Memory B cell (primary cell): Measurements from ENCODE around the gene C12orf56.
"Not testable (repeated sequence)": the region's sequence is repeated elsewhere in the genome, so short reads cannot be mapped to it uniquely, and the experiment has no call there.

Experiments used
- ATAC-seq: fragments of 150-1000 bp; cut with Tn5 transposase; 2 replicates; pipeline ENCODE4 v1.10.0; 2021; ENCODE audit warnings: low read depth, mild to moderate bottlenecking, moderate library complexity
- DNase-seq, 2 donors: peaks; one replicate each; pipeline ENCODE4 v3.0.0; 2022; ENCODE audit warnings: low spot score in 2 of 2
- H3K27ac Mint-ChIP-seq: one replicate; pipeline ENCODE4 v1.8.0; 2022; ENCODE audit warnings: mild to moderate bottlenecking, moderate library complexity, mixed read lengths
- H3K27me3 Mint-ChIP-seq: one replicate; pipeline ENCODE4 v1.8.0; 2022; ENCODE audit warnings: mixed read lengths
- H3K36me3 Mint-ChIP-seq: one replicate; pipeline ENCODE4 v1.8.0; 2022; ENCODE audit warnings: mild to moderate bottlenecking, mixed read lengths
- H3K4me1 Mint-ChIP-seq: one replicate; pipeline ENCODE4 v1.8.0; 2022; ENCODE audit warnings: mixed read lengths
- H3K4me3 Mint-ChIP-seq: one replicate; pipeline ENCODE4 v1.8.0; 2022; ENCODE audit warnings: mild to moderate bottlenecking, moderate library complexity, mixed read lengths
- H3K9me3 Mint-ChIP-seq: one replicate; pipeline ENCODE4 v1.8.0; 2022; ENCODE audit warnings: mixed read lengths

The C12orf56 gene

DNA sequence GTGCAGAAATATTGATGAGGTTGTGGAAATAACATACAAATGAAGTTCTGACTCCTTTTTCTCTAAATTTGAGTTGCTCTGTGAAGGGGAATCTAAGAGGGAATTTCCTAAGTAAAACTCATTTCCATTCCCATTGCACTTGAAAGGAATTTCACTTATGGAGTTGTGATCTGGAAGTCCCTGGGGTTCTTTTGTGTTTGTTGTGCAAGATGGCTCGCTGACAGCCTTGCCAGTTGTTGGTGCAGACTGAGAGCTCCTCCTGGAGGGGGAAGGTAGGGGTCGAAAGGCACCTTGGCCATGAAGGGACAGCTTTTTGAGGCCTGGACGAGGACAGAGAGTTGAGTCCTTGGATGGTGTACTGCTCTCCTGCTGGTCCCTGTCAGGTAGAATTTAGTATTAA is 72.0 kb downstream of the C12orf56 start:
- Mint-ChIP-seq H3K4me3 (no peak overlapping the region), H3K4me1 (no peaks in the 10 kb centered on the region), H3K9me3 (peaks cover 5% of the 10 kb centered on the region), H3K27ac (no peak overlapping the region), H3K27me3 (peaks cover 4% of the 10 kb centered on the region), H3K36me3 (peaks cover 4% of the 10 kb centered on the region)
- no peak for DNase-seq
- ATAC-seq: no peak

DNA sequence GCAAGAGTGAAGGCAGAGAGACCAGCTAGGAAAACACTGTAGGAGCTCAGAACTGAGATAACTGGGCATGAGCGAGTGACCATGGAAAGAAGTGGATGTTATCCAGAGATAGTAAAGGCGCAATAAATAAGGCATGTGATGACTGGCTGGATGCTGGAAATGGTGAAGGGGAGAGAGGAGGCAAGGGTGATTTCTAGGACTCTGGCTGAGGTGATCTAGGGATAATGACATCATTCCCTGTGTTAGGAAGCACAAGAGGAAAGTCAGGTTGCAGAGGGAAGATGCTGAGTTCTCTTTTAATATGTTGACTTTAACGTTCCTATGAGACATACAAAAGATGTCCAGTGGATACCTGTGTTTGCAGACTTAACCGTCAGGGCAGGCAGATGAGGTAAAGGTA is 78.7 kb downstream of the C12orf56 start:
- DNase-seq (no peak), ATAC-seq (no peak)
- Mint-ChIP-seq H3K27ac (no peak overlapping the region), H3K9me3 (no peaks in the 10 kb centered on the region), H3K36me3 (no peaks in the 10 kb centered on the region), H3K27me3 (no peaks in the 10 kb centered on the region), H3K4me3 (no peak overlapping the region), H3K4me1 (no peaks in the 10 kb centered on the region)

DNA sequence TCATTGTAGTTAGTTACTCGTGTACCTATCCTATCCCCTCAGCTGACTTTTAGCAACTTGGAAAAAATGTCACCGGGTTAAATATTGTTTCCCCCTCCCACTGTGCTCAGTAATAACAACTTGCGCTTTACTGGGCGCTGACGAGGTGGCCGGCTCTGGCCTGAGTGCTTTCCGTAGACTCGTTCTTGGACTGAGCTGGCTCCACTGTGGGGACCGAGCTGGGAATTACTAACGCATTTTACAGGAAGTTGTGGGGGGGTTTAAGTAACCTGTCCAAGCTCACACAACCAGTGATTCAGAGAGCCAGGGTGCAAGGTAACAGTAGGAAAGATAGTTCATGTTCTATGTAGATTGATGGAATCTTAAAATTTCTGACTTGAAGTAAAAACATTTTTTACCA is 86.0 kb downstream of the C12orf56 start:
- H3K4me1 Mint-ChIP-seq: no peaks in the 10 kb centered on the region
- ATAC-seq (no peak), DNase-seq (no peak)
- H3K27me3 Mint-ChIP-seq: peaks cover 6% of the 10 kb centered on the region
- no peaks in the 10 kb centered on the region for H3K9me3 Mint-ChIP-seq
- H3K27ac Mint-ChIP-seq: no peak overlapping the region
- no peaks in the 10 kb centered on the region for H3K36me3 Mint-ChIP-seq
- no peak overlapping the region for H3K4me3 Mint-ChIP-seq

DNA sequence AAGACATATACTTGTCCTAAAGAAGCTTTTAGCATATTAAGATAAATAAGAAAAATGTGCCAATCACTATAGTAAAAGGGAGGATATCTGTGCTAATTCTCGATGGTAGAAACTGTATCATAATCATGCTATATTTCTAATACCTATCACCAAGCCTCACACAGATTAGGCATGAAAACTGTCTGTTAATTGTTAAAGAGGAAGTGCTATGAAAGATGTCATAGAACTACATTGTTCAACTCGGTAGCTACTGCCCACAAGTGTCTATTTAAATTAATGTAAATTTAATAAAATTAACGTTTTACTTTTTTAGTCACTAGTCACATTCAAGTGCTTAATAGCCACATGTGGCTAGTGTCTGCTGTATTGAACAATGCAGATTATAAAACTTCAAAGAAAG is 90.9 kb downstream of the C12orf56 start:
- Mint-ChIP-seq H3K27ac (no peak overlapping the region), H3K4me3 (no peak overlapping the region), H3K36me3 (no peaks in the 10 kb centered on the region), H3K27me3 (peaks cover 11% of the 10 kb centered on the region), H3K4me1 (no peaks in the 10 kb centered on the region), H3K9me3 (peaks cover 1% of the 10 kb centered on the region)
- no peak for DNase-seq
- no peak for ATAC-seq

DNA sequence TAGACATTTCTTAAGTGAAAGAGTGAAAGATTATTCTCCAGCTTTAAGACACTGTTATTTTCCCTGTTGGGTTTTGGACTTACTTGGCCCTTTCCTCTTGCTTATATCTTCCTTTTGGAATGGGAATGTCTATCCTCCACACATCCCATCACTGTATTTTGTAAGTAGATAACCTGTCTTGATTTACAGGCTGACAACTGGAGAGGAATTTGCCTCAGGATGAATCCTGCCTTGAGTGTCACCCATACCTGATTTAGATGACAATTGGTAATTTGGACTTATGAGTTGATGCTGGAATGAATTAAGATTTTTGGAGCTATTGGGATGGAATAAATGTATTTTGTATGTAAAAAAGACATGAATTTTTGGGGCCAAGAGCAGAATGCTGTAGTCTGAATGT is 94.3 kb downstream of the C12orf56 start:
- Mint-ChIP-seq H3K27ac (no peak overlapping the region), H3K4me3 (no peak overlapping the region), H3K9me3 (peaks cover 1% of the 10 kb centered on the region), H3K27me3 (peaks cover 8% of the 10 kb centered on the region), H3K36me3 (no peaks in the 10 kb centered on the region), H3K4me1 (no peaks in the 10 kb centered on the region)
- DNase-seq (no peak), ATAC-seq (no peak)

DNA sequence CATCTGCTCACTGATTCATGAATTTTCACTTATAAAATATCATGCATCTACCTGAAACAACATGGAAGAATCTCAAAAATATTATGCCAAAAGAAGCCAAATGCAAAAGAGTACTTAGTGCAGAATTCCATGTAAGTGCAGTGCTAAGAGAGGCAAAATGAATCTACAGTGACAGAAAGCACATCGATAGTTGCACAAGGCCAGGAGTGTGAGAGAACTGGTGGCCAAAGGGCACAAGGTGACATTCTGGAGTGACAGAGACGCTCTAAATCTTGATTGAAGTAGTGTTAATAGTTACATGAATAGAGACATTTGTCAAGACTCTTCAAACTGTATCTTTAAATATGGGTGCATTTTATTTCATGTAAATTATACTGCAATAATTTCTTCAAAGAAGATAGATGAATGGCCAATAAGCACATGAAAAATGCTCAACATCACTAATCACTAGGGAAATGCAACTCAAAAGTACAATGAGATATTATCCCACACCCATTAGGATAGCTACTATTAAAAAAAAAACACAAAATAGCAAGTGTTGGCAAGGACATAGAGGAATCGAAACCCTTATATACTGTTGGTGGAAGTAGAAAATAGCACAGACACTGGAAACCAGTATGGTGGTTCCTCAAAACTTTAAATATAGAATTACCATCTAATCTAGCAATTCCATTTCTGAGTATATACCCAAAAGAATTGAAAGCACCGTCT is 96.7 kb downstream of the C12orf56 start:
- no peak overlapping the region for H3K27ac Mint-ChIP-seq
- no peak overlapping the region for H3K4me3 Mint-ChIP-seq
- peaks cover 3% of the 10 kb centered on the region for H3K27me3 Mint-ChIP-seq
- DNase-seq (no peak), ATAC-seq (no peak)
- no peaks in the 10 kb centered on the region for H3K4me1 Mint-ChIP-seq
- H3K9me3 Mint-ChIP-seq: peaks cover 1% of the 10 kb centered on the region
- no peaks in the 10 kb centered on the region for H3K36me3 Mint-ChIP-seq

DNA sequence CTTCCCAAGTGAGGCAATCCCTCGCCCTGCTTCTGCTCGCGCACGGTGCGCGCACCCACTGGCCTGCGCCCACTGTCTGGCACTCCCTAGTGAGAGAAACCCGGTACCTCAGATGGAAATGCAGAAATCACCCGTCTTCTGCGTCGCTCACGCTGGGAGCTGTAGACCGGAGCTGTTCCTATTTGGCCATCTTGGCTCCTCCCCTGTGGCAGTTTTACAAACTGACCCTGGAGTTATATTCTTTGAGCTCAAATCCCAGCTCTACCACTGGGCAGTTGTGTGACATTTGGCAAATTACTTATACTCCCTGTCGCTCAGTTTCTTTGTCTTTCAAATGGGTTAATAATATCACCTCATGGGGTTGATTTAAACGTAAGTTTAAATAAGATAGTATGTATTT is 97.4 kb downstream of the C12orf56 start:
- not testable (repeated sequence) for H3K27me3 Mint-ChIP-seq, H3K36me3 Mint-ChIP-seq, H3K4me3 Mint-ChIP-seq, H3K27ac Mint-ChIP-seq, H3K4me1 Mint-ChIP-seq, ATAC-seq, DNase-seq, H3K9me3 Mint-ChIP-seq

DNA sequence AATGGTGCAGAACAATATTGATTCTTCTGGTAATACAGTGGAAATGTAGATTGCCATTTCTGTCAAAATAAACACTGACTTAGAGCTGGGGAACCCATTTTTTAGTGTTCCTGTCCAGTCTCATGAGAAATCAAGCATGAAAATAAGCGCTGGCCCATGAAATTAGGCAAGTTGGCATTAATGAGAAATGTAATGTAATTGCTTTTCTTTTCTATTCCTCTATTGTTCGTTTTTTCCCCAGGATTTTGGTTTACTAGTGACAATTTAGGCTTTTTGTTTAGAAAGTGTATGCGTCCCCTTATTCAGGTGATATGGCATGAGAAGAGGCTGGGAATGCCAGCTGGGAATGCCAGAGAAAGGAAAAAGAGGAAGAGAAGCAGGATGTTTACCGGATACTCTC is 104.0 kb downstream of the C12orf56 start:
- Mint-ChIP-seq H3K4me1 (no peaks in the 10 kb centered on the region), H3K4me3 (no peak overlapping the region), H3K27me3 (no peaks in the 10 kb centered on the region), H3K9me3 (no peaks in the 10 kb centered on the region), H3K36me3 (no peaks in the 10 kb centered on the region), H3K27ac (no peak overlapping the region)
- ATAC-seq (no peak), DNase-seq (no peak)

DNA sequence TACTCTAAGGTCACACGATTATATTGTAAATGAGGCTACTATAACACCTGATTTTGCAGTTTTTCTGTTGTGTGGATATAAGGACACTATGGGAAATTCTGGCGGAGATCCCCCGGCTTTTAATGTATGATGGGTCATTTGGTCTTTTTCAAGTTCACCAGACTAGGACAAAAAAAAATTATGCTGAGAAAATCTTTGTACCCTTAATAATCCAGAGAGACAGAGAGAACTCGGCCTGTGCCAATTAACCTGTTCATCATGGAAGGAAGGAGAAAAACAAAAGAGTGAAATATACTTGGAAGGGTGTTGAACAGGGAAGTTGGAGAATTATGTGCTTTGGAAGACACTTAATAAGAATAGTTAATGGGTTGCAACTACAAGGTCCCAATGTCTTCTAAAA is 106.3 kb downstream of the C12orf56 start:
- Mint-ChIP-seq H3K4me1 (no peaks in the 10 kb centered on the region), H3K4me3 (no peak overlapping the region), H3K9me3 (no peaks in the 10 kb centered on the region), H3K36me3 (no peaks in the 10 kb centered on the region), H3K27me3 (no peaks in the 10 kb centered on the region), H3K27ac (no peak overlapping the region)
- DNase-seq (no peak), ATAC-seq (no peak)

DNA sequence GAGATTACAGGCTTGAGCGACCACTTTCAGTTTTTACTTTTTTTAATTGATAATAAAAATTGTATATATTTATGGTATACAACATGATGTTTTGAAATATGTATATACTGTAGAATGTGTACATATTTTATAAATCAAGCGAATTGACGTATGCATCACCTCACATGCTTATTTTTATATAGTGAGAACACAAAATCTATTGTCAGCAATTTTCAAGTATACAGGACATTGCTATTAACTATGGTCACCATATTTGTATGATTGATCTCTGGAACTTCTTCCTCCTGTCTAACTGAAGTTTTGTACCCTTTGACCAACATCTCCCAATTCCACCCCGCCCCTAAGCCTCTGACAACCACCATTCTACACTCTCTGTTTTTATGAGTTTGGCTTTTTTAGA is 112.1 kb downstream of the C12orf56 start:
- no peak overlapping the region for H3K4me3 Mint-ChIP-seq
- ATAC-seq (no peak), DNase-seq (no peak)
- no peaks in the 10 kb centered on the region for H3K36me3 Mint-ChIP-seq
- no peaks in the 10 kb centered on the region for H3K4me1 Mint-ChIP-seq
- H3K27me3 Mint-ChIP-seq: peaks cover 2% of the 10 kb centered on the region
- H3K9me3 Mint-ChIP-seq: peaks cover 3% of the 10 kb centered on the region
- no peak overlapping the region for H3K27ac Mint-ChIP-seq

DNA sequence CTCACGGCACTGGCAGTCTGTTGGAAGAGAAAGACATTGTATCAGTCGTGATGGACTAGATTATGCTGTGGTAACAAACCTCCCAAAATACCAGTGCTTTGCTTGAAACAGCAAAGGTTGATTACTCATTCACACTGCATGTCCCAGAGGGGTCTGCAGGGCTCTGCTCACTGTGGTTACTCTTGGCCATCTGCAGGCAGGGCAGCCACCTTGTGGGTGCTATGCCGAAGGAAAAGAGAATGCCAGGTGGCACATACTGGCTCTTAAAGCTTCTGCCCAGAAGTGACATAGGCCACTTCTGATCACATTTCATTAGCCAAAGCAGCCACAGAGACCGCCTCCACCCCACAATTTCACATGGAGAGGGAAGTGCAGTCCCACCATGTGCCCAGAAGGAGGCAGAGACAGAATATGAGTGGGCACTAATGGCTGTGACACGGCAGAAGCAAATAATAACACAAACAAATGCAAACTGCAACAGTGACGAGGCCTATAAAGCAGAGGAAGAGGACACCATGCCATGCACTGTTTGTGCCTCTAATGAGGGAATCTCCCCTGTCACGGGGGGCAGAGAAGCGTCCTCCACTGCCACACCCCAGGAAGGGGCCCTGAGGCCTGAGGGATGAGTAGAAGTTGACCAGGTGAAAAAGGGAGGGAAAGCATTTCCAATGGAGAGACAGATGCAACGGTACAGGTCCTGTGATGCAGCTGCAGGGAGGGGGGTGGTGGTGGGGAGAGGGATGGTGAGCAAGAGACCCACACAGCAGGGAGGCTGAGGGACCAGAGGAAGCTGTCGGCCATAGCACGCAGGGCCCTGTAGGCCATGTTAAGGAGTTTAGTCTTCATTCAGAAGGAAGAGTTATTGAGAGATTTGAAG is 116.8 kb downstream of the C12orf56 start:
- peaks cover 2% of the 10 kb centered on the region for H3K9me3 Mint-ChIP-seq
- H3K27me3 Mint-ChIP-seq: peaks cover 2% of the 10 kb centered on the region
- no peak overlapping the region for H3K4me3 Mint-ChIP-seq
- H3K27ac Mint-ChIP-seq: no peak overlapping the region
- no peaks in the 10 kb centered on the region for H3K4me1 Mint-ChIP-seq
- no peak for DNase-seq
- no peaks in the 10 kb centered on the region for H3K36me3 Mint-ChIP-seq
- ATAC-seq: no peak

DNA sequence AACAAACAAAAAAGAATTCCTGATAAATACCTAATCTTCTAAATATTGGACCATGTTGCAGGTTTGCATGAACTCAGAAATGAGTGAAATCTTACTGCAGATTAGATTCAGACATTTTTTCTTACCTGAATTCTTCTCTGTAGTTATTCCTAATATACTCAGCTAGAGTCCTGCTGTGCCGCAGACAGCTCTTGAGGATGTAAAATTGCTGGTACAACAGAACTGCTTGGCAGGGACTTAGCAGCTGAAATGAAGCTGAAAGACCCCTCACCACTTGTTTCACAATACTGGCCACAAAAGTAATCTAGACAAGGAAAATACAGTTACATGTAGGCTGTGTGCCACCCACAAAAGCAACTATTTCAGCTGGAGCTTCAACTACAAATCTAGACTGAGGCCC is 120.1 kb downstream of the C12orf56 start:
- no peak overlapping the region for H3K27ac Mint-ChIP-seq
- H3K4me3 Mint-ChIP-seq: no peak overlapping the region
- no peak for ATAC-seq
- H3K36me3 Mint-ChIP-seq: no peaks in the 10 kb centered on the region
- no peaks in the 10 kb centered on the region for H3K4me1 Mint-ChIP-seq
- H3K27me3 Mint-ChIP-seq: peaks cover 5% of the 10 kb centered on the region
- no peaks in the 10 kb centered on the region for H3K9me3 Mint-ChIP-seq
- no peak for DNase-seq

DNA sequence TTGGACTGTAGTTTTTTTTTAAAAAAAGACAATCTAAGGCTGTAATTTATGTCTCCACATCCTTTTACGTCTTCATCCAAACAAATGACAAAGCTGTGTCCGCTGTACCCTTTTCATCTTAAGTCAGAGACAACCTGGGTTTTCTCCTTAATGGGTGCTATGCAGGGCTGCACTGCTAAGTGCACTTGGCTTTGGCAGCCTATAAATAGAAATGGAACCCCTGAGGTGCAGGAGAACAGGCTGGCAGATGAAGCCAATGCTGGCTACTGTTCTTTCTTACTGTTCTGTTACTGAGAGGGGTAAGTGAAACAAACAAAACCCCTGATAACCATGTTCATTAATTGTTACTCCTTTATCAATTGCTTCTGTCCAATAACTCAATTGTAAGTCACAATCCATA is 121.4 kb downstream of the C12orf56 start:
- Mint-ChIP-seq H3K9me3 (no peaks in the 10 kb centered on the region), H3K27ac (no peak overlapping the region), H3K27me3 (peaks cover 6% of the 10 kb centered on the region), H3K4me1 (no peaks in the 10 kb centered on the region), H3K36me3 (no peaks in the 10 kb centered on the region), H3K4me3 (no peak overlapping the region)
- ATAC-seq (no peak), DNase-seq (no peak)

DNA sequence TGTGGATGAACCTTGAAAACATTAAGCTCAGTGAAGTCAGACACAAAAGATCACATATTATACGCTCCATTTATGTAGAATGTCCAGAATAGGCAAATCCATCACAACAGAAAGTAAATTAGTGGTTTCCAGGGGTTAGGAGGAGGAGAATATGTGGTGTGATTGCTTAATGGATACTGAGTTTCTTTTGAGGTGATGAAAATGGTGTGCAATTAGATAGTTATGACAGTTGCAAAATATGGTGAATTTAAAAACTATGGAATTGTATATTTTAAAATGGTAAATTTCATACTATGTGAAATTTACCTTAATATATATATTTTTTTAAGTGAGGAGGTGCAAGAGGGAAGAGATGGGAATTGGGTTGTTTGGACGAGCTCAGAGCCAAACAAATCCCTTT is 122.1 kb downstream of the C12orf56 start:
- ATAC-seq (no peak), DNase-seq (no peak)
- H3K36me3 Mint-ChIP-seq: no peaks in the 10 kb centered on the region
- H3K4me1 Mint-ChIP-seq: no peaks in the 10 kb centered on the region
- H3K27ac Mint-ChIP-seq: no peak overlapping the region
- H3K9me3 Mint-ChIP-seq: no peaks in the 10 kb centered on the region
- no peak overlapping the region for H3K4me3 Mint-ChIP-seq
- peaks cover 6% of the 10 kb centered on the region for H3K27me3 Mint-ChIP-seq

DNA sequence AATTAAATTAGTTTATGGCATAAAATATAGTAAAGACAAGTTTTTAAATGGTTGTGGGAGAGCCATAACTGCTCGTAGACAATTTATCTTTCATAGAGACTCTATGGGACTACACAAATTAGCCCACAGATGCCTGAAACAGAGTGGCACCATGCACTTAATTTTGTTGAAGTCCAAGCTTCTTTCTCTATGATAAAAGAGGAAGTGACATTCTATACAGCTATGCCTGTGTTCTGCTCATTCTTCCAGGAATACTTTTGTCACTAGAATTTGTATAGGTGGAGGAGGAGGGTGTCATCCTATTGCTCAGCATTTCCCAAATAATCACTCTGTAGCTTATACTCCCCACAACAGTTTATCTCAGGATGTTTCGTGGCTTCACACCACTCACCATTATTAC is 124.7 kb downstream of the C12orf56 start:
- ATAC-seq (no peak), DNase-seq (no peak)
- Mint-ChIP-seq H3K27me3 (peaks cover 8% of the 10 kb centered on the region), H3K4me1 (no peaks in the 10 kb centered on the region), H3K36me3 (no peaks in the 10 kb centered on the region), H3K9me3 (no peaks in the 10 kb centered on the region), H3K27ac (no peak overlapping the region), H3K4me3 (no peak overlapping the region)
